Hippocampal formation (tissue), 2 donors: ENCODE data around the gene PLEKHG4B.
"Not testable (repeated sequence)": the region's sequence is repeated elsewhere in the genome, so short reads cannot be mapped to it uniquely, and the experiment has no call there.

Experiments
- DNase-seq, 2 donors: peaks; one replicate each; lab custom pipeline; 2025; lab: John Stamatoyannopoulos, UW

PLEKHG4B gene

DNA sequence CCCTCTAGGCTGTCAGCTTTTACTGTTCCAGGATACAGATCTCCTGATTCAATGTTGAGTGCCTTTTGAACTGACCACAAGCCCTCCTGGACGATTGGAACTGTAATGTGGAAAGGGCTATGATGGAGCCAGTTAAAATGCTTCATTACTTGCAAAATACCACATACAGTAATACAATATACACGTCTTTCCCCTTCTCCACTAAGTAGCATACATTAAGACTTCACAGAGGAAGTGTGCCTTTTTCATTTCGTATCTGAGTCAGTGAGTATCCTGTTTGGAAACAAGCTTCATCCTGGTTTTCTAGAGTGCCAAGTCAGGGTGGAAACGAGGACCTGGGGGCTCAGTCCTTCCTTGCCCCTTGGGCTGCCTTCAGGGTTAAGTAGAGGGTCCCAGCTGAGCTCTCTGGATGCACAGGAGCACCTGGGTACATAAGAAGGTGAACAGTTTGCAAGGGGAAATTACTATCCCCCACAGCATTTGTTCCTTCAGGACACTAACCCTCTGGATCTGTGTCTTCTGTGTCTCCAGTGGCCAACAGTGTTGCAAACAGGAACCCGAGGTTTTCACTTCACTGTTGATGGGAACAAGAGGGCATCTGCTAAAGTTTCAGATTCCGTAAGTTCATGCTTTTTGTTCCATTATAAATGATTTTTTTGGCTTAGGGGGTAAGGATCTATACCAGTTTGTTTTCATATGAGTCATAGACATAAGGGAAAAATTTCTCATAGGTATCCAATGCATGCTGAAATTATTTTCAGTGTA lies 131.2 kb downstream of the PLEKHG4B start:
- not testable (repeated sequence) for DNase-seq

DNA sequence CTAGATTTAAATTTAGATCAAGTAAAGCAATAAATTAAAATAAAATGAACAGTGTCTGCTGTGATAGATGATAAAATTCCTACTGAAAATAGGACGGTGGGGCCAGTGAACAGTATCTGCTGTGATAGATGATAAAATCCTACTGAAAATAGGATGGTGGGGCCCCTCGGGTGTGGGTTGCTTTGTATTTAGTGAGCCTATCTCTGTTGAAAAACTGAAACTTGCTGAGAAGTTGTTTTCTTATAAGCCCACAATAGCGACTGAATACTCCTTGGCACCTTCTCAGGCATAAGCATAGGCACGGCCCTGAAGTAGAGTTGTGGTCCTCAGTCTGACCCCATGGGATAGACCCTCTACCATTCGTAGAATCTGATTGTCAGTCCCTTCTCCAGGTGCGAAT lies 131.8 kb downstream of the PLEKHG4B start:
- DNase-seq: no peak

DNA sequence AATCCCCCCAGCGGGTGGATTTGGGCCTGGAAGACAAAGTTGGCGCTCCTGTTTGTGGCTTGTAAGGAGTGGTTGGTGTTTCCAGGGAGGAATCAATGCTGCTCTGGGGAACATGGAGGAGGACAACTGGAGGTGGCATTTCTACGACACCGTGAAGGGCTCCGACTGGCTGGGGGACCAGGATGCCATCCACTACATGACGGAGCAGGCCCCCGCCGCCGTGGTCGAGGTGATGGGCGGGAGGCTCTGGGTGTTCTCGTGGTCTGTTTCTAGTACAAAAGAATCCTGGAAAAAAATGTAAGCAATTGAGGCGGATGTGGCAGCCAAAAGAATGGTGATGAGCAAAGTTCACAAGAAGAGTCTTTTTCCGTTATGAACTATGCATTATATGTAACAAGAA lies 133.4 kb downstream of the PLEKHG4B start:
- DNase-seq: no peak

DNA sequence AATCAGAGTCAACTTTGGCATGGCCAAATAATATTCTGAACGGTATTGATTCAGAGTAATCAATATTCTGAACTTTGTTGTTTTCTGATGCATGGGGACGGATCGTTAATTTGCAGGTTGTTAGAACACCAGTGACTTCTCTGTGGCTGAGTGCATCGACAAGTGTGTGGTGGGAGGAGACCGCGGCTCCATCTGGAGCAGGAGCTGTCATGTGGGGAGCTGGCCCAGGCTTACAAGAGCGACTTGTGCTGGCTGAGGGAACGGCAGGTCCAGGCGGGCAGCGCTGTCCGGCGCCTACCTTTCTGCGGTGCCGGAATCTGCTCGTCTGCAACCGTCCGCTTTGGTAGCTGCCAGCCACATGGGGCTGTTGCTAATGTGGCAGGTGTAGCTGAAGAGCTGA lies 135.4 kb downstream of the PLEKHG4B start:
- DNase-seq: peak in 1 of 2 donors; percentile 12

DNA sequence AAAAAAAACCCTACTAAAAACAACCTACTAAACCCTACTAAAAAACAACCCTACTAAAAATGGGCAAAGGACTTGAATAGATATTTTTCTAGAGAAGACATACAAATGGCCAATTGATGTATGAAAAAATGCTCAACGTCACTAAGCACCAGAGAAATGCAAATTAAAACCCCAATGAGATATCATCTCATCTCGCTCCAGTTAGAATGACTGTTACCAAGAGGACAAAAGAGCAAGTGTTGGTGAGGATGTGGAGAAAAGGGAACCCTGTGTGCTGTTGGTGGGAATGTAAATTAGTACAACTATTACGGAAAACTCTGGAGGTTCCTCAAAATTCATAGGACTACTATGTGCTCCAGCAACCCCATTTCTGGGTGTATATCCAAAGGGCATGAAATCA lies 136.9 kb downstream of the PLEKHG4B start:
- DNase-seq: peak in 1 of 2 donors; percentile 6

DNA sequence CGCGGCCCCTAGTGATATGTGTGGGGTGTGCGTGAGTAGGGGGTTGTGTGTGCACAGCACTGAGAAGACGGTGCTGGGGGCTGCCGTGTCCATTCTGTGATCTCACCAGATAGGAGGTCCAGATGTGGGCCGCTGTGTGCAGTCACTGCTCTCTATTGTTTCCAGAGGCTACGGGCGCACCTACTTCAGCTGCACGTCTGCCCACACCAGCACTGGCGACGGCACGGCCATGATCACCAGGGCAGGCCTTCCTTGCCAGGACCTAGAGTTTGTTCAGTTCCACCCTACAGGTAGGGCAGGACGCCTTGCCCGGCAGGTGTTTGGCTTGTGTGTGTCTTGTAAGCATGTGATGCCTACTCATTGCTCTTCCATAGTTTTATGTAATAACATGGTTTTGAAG lies 138.7 kb downstream of the PLEKHG4B start:
- no peak for DNase-seq

DNA sequence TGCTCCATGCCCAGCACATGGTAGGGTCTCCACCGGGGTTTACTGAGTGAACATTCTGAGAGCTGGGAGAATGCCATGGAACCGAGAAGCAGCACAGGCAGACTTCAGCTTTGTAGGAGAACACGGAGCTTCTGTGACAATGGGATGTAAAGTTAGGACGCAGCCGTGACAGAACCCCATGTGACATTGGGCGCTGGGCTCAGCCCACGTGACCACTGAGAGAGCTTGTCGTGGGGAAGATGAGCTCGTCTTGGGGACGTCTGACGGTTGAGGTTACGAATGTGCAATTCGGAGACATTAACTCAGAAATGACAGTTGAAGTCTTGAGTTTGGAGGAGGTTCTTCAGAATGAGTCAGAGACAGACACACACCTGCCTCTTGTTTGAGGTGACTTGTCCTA lies 139.7 kb downstream of the PLEKHG4B start:
- DNase-seq: peak in 1 of 2 donors; percentile 6

DNA sequence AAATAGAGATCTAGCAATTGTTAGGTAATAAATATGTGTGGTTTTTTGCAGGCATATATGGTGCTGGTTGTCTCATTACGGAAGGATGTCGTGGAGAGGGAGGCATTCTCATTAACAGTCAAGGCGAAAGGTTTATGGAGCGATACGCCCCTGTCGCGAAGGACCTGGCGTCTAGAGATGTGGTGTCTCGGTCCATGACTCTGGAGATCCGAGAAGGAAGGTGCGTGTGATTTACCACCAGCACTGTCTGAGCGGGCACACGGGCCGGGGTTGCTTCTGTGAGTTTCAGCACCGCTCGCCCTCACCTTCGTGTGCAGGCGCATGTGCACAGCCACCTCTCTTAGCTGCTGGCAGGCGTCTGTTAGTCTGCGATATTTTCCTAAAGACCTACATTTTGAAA lies 141.5 kb downstream of the PLEKHG4B start:
- not testable (repeated sequence) for DNase-seq

DNA sequence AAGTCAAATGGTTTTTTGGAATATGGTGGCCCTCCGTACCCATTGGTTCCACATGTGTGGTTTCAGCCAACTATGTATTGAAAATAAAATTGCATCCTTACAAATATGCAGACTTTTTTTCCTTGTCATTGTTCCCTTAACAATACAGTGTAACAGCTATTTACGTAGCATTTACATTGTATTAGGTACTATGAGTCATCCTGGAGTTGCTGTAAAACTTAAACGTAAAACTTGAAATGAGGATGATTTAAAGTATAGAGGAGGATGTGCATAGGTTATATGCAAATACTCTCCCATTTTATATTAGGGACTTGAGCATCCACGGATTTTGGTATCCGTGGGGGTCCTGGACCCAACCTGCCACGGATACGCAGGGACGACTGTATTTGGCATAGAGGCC lies 142.5 kb downstream of the PLEKHG4B start:
- no peak for DNase-seq

DNA sequence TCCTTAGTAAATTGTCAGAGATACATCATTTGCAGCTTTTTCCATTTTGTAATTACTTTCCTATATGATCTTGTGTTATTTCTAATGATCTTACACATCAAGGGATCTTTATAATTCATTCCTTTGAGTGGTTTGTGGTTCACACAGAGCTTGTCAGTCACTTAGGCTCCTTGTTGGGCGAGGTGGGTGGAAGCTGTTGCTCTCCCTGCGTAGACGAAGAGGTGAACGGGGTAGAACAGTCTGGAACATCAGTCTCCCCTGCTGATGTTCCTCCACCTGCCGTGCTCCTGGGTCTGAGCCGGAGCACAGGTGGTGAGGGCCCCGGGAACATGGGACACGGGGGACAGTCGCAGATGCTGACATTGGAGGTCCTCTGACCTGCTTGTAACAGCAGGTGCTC lies 143.6 kb downstream of the PLEKHG4B start:
- DNase-seq: not testable (repeated sequence)

DNA sequence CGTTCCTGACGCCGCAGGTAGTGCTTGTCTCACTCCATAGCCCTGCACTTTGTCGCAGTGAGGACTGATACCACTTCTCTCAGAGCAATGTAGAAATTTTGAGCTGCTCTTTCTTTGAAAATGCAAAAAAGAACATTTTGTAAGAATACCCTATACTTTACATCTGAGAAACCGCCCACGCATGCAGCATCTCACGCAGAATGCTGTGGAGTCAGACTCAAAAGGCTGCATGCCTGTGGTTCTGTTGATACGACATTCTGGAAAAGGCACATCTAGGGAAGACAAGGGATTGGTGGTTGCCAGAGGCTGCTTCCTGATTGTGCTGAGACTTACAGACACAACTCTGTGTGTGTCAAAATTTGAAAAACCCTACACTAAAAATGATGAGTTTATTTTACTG lies 146.0 kb downstream of the PLEKHG4B start:
- not testable (repeated sequence) for DNase-seq
